Glutamatergic neuron (in vitro differentiated cells): ENCODE measurements around the gene PLCG2. TPM values are rescaled to one million over a fixed set of nuclear protein-coding genes. Genes with fewer than 3 reads are reported as not detected.

Source experiments
- DNase-seq: peaks from one replicate; pipeline ENCODE4 v3.0.0; 2022
- H3K27ac Mint-ChIP-seq: one replicate; pipeline ENCODE4 v1.8.0; 2020; ENCODE audit warnings: mild to moderate bottlenecking, mixed read lengths, inconsistent platforms; ENCODE audit not compliant: unreplicated experiment
- H3K27me3 Mint-ChIP-seq: one replicate; pipeline ENCODE4 v1.8.0; 2020; ENCODE audit warnings: mild to moderate bottlenecking, moderate library complexity, mixed read lengths, inconsistent platforms; ENCODE audit not compliant: unreplicated experiment
- H3K36me3 Mint-ChIP-seq: one replicate; pipeline ENCODE4 v1.8.0; 2020; ENCODE audit warnings: mild to moderate bottlenecking, mixed read lengths, inconsistent platforms; ENCODE audit not compliant: unreplicated experiment
- H3K4me1 Mint-ChIP-seq: one replicate; pipeline ENCODE4 v1.8.0; 2020; ENCODE audit warnings: mild to moderate bottlenecking, low read depth, mixed read lengths, inconsistent platforms; ENCODE audit not compliant: unreplicated experiment
- H3K4me3 Mint-ChIP-seq: one replicate; pipeline ENCODE4 v1.8.0; 2020; ENCODE audit warnings: mild to moderate bottlenecking, mixed read lengths, inconsistent platforms; ENCODE audit not compliant: unreplicated experiment
- H3K9me3 Mint-ChIP-seq: one replicate; pipeline ENCODE4 v1.8.0; 2020; ENCODE audit warnings: mild to moderate bottlenecking, moderate library complexity, mixed read lengths, inconsistent platforms; ENCODE audit not compliant: unreplicated experiment
- total RNA-seq: library from RNA; stranded (reverse); fragmentation: NEBNext Ultra II Directional; extraction: Animal tissue kit (Norgen Biotek cat#: 25700); gene quantifications from one replicate; pipeline ENCODE4 v1.2.1, GENCODE V29; 2021; ENCODE audit not compliant: unreplicated experiment
- TF ChIP-seq, protein P1 (sequence below): fragments of 200-600 bp; sonication (generic); IDR thresholded peaks from one replicate; pipeline ENCODE4 v1.5.0; 2021; ENCODE audit not compliant: partially characterized antibody, unreplicated experiment

PLCG2 gene
- total RNA-seq, 1 donor from 2014 or later = 0.49 TPM

GRCh38 chr16:81995651-81996050, 216.6 kb downstream of the PLCG2 start:
- Mint-ChIP-seq H3K4me1 (no peaks in the 10 kb centered on the region), H3K4me3 (no peak overlapping the region), H3K27me3 (no peaks in the 10 kb centered on the region), H3K27ac (no peak overlapping the region), H3K36me3 (peaks cover 12% of the 10 kb centered on the region), H3K9me3 (no peaks in the 10 kb centered on the region)
- TF ChIP-seq, protein P1, sequence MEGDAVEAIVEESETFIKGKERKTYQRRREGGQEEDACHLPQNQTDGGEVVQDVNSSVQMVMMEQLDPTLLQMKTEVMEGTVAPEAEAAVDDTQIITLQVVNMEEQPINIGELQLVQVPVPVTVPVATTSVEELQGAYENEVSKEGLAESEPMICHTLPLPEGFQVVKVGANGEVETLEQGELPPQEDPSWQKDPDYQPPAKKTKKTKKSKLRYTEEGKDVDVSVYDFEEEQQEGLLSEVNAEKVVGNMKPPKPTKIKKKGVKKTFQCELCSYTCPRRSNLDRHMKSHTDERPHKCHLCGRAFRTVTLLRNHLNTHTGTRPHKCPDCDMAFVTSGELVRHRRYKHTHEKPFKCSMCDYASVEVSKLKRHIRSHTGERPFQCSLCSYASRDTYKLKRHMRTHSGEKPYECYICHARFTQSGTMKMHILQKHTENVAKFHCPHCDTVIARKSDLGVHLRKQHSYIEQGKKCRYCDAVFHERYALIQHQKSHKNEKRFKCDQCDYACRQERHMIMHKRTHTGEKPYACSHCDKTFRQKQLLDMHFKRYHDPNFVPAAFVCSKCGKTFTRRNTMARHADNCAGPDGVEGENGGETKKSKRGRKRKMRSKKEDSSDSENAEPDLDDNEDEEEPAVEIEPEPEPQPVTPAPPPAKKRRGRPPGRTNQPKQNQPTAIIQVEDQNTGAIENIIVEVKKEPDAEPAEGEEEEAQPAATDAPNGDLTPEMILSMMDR = no peak
- no peak for DNase-seq

DNA sequence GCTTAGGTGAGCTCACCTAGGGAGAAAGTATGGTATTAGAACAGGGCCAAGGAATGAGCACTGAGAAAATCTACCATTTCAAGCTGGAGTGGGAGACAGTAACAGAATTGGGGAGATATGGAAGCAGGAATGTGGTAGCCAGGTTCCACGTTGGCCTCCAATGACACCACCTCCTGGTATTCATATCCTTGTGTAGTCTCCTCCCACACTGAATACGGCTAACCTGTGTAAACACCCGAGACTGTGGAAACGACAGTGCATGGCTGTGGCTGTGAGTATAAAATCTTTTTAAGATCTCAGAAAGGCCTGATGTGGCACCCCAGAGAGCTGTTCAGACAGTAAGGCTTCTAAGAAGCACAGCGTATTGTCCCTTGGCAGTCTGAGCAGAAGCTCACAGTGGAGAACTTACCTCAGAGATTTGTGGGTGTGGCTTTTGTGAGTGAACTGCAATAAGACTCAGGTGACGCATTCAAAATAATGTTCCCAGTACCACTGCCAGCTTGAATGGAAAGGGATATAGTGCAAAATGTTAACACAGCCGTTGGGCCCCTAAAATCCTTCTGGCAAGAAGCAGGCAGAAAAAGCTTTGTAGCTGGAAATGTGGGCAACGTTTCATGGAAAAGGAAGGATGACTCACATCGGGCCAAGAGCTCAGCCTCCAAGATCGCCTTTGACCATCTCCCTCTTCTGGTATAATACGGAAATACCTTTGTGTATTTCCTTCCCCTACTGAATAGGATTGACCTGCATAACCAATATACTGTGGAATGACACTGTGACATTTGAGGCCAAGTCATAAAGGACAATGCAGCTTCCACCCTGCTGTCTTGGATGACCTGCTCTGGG, 217.8 kb downstream of the PLCG2 start:
- TF ChIP-seq, protein P1 = peak; percentile 19
- Mint-ChIP-seq H3K27me3 (no peaks in the 10 kb centered on the region), H3K9me3 (no peaks in the 10 kb centered on the region), H3K27ac (no peak overlapping the region), H3K4me3 (no peak overlapping the region), H3K4me1 (no peaks in the 10 kb centered on the region), H3K36me3 (peaks cover 12% of the 10 kb centered on the region)
- DNase-seq = no peak

- Mint-ChIP-seq H3K4me1 (no peaks in the 10 kb centered on the region), H3K36me3 (peaks cover 12% of the 10 kb centered on the region), H3K27me3 (no peaks in the 10 kb centered on the region), H3K27ac (no peak overlapping the region), H3K9me3 (no peaks in the 10 kb centered on the region), H3K4me3 (no peak overlapping the region)
- TF ChIP-seq, protein P1 = no peak
- no peak for DNase-seq
Observed at GRCh38 chr16:81997738-81998137, 218.6 kb downstream of the PLCG2 start.

DNA sequence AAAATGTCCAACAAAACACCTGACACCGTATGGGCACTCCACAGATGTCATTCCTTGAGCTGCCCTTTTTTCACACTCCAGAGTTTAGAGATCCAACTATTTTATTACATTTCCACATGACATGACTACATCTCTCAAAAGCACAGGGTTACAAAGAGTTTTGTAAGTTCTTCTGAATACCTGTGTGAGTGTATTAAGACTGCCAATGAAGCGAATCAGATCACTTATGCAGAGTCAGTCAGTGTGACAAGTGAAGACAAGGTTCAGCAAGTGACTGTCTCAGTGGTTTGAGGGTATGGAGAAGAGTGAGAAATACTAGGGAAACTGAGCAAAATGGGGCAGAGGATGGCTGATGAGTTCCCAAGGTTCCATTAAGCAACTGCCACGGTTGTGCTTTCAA, 223.7 kb downstream of the PLCG2 start:
- no peak overlapping the region for H3K27ac Mint-ChIP-seq
- no peaks in the 10 kb centered on the region for H3K9me3 Mint-ChIP-seq
- peaks cover 9% of the 10 kb centered on the region for H3K36me3 Mint-ChIP-seq

DNA sequence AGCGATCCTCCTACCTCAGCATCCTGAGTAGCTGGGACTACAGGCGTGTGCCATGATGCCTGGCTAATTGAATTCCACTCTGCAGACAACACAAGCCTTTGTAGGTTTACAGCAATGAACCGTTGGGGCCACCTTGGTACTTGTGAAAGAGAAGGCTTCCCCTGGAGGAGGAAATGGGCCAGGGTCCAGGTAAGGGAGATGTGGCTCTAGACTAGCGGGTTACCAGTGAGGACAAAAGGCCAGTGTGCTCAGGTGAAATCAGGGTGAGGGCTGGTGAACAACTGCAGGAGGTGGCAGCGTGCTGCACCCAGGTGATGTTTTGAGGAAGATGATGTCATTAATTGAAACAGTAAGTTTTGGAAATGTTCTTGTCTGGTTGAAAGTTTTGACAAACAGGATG, 225.5 kb downstream of the PLCG2 start:
- Mint-ChIP-seq H3K36me3 (peaks cover 16% of the 10 kb centered on the region), H3K9me3 (peaks cover 1% of the 10 kb centered on the region), H3K27ac (peak overlapping the region; percentile 8), H3K4me3 (no peak overlapping the region), H3K4me1 (peaks cover 12% of the 10 kb centered on the region), H3K27me3 (peaks cover 2% of the 10 kb centered on the region)
- TF ChIP-seq, protein P1 = no peak
- DNase-seq = no peak

More for the DNA sequence above, 223.7 kb downstream of the PLCG2 start:
- Mint-ChIP-seq H3K4me1 (peaks cover 12% of the 10 kb centered on the region), H3K27me3 (peaks cover 2% of the 10 kb centered on the region), H3K4me3 (no peak overlapping the region)
- TF ChIP-seq, protein P1 = no peak
- no peak for DNase-seq
